ENCODE measurements around the gene ZNF576. TPM values are rescaled to one million over a fixed set of nuclear protein-coding genes. Genes with fewer than 3 reads are reported as not detected.
"Not testable (repeated sequence)": the region's sequence is repeated elsewhere in the genome, so short reads cannot be mapped to it uniquely, and the experiment has no call there.

The ZNF576 gene
- total and polyA plus RNA-seq, 2 donors (not counting 1 experiment from before 2014, with no cell fraction given) = 7.9 to 17.3 TPM

DNA sequence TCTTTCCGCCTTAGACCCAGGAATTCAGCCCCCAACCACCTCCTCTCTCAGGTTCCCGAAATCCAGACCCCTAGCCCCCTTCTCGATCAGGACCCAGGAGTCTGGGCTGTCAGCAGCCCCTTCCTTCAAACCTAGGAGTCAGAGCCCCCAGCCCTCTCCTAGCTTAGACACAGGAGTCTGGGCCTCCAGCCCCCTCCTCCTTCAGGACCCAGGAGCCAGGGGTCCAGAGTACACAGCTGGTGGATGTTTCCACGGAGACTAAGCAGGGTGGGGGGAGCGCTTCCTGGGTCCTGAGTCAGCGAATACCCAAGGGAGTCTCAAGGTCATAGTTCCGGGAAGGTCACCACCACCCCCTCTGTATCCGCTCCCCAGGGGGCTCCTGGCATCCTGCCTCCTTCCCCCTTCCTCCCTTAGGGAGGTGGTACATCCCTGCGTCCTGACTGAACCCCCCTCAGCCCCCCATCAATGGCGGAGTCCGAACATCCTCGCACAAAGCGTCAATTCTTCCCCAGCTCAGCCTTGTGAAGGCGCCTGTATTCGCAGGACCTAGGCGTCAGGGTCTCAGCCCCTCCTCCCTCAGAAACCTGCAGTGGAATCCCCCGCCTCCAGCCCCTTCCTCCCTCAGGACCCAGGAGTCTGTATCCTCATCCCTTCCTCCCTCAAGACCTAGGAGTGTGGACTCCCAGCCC, 38.6 kb downstream of the ZNF576 start:
- Histone ChIP-seq H3K4me3 (ENCODE audit: control extremely low read depth in 1 of 5, extremely low read depth in 1 of 5, insufficient read depth in 1 of 5, low read depth in 2 of 5, low read length in 4 of 5) (no peak overlapping the region), H4K20me1 (ENCODE audit: control insufficient read depth, insufficient read depth, low read length, poor library complexity, severe bottlenecking) (no peaks in the 10 kb centered on the region), H3K27ac (ENCODE audit: low read length in 2 of 2) (no peak overlapping the region), H3K79me2 (ENCODE audit: control insufficient read depth, insufficient read depth, low read length) (no peaks in the 10 kb centered on the region), H2AFZ (ENCODE audit: insufficient read depth, low read depth, low read length, poor library complexity, severe bottlenecking) (no peak overlapping the region), H3K9me3 (ENCODE audit: control extremely low read depth in 1 of 3, control insufficient read depth in 2 of 3, insufficient read depth in 1 of 3, low read length in 2 of 3) (no peaks in the 10 kb centered on the region), H3K4me2 (replicated peaks; ENCODE audit: low read depth, low read length, poor library complexity, severe bottlenecking) (no peak overlapping the region), H3K36me3 (replicated peaks in 1 of 2; ENCODE audit: control extremely low read depth in 1 of 2, control insufficient read depth in 1 of 2, extremely low read depth in 1 of 2, insufficient read depth in 2 of 2, low read length in 1 of 2) (no peaks in the 10 kb centered on the region), H3K4me1 (ENCODE audit: control insufficient read depth in 2 of 2, insufficient read depth in 2 of 2, low read length in 2 of 2) (peaks cover 13 to 21% of the 10 kb centered on the region in 2 donors), H3K27me3 (replicated peaks in 1 of 4; ENCODE audit: control extremely low read depth in 1 of 4, control insufficient read depth in 3 of 4, insufficient read depth in 4 of 4, low read length in 3 of 4) (peaks cover 0 to 45% (median 13%) of the 10 kb centered on the region in 4 experiments), H3K9ac (ENCODE audit: low read length) (no peak overlapping the region)
- no peak for ATAC-seq (ENCODE audit: low read depth)
- Mint-ChIP-seq H3K27ac (no peak overlapping the region), H3K4me1 (peaks cover 17% of the 10 kb centered on the region), H3K27me3 (peaks cover 35% of the 10 kb centered on the region), H3K9me3 (ENCODE audit: insufficient read depth) (no peaks in the 10 kb centered on the region), H3K4me3 (no peak overlapping the region)
- no peak for TF ChIP-seq EZH2 (IDR thresholded peaks at IDR 0.05; ENCODE audit: borderline replicate concordance, insufficient read depth, low read depth, low read length, poor library complexity, severe bottlenecking)
- TF ChIP-seq, protein P1, sequence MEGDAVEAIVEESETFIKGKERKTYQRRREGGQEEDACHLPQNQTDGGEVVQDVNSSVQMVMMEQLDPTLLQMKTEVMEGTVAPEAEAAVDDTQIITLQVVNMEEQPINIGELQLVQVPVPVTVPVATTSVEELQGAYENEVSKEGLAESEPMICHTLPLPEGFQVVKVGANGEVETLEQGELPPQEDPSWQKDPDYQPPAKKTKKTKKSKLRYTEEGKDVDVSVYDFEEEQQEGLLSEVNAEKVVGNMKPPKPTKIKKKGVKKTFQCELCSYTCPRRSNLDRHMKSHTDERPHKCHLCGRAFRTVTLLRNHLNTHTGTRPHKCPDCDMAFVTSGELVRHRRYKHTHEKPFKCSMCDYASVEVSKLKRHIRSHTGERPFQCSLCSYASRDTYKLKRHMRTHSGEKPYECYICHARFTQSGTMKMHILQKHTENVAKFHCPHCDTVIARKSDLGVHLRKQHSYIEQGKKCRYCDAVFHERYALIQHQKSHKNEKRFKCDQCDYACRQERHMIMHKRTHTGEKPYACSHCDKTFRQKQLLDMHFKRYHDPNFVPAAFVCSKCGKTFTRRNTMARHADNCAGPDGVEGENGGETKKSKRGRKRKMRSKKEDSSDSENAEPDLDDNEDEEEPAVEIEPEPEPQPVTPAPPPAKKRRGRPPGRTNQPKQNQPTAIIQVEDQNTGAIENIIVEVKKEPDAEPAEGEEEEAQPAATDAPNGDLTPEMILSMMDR (IDR thresholded peaks at IDR 0.05) = no peak
- POLR2A ChIA-PET = interaction anchor here (0.6 kb wide), 1 partner anchor 99 kb away, joined by 5 read pairs; no protein-coding TSS in a partner anchor
- DNase-seq = no peak
- CTCF ChIA-PET = no interaction called here
- intact Hi-C loops (cut with micrococcal nuclease) = no loop called here
- 30% methylated on average over 15 of the region's 17 CpGs for WGBS (ENCODE audit: insufficient coverage)

DNA sequence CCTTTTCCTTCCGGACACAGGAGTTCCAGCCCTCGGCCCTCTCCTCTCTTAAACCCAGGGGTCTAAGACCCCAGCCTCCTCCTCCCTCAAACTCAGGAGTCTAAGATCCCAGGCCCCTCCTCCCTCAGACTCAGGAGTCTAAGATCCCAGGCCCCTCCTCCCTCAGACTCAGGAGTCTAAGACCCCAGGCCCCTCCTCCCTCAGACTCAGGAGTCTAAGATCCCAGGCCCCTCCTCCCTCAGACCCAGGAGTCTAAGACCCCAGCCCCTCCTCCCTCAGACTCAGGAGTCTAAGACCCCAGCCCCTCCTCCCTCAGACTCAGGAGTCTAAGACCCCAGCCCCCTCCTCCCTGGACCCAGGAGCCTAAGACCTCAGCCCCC, 39.2 kb downstream of the ZNF576 start:
- not testable (repeated sequence) for H3K36me3 ChIP-seq (replicated peaks in 1 of 2; ENCODE audit: control extremely low read depth in 1 of 2, control insufficient read depth in 1 of 2, extremely low read depth in 1 of 2, insufficient read depth in 2 of 2, low read length in 1 of 2)
- WGBS (ENCODE audit: insufficient coverage) = 61% methylated on average over 2 of the region's 2 CpGs

More for the DNA sequence above, 39.2 kb downstream of the ZNF576 start:
- DNase-seq; intact Hi-C loops (cut with micrococcal nuclease); H3K9me3 Mint-ChIP-seq (ENCODE audit: insufficient read depth); H3K27ac ChIP-seq (ENCODE audit: low read length in 2 of 2); H3K79me2 ChIP-seq (ENCODE audit: control insufficient read depth, insufficient read depth, low read length); H3K4me3 Mint-ChIP-seq; H3K4me2 ChIP-seq (replicated peaks; ENCODE audit: low read depth, low read length, poor library complexity, severe bottlenecking); H4K20me1 ChIP-seq (ENCODE audit: control insufficient read depth, insufficient read depth, low read length, poor library complexity, severe bottlenecking); H3K9ac ChIP-seq (ENCODE audit: low read length); CTCF ChIA-PET; H3K9me3 ChIP-seq (ENCODE audit: control extremely low read depth in 1 of 3, control insufficient read depth in 2 of 3, insufficient read depth in 1 of 3, low read length in 2 of 3); POLR2A ChIA-PET; H3K27ac Mint-ChIP-seq; H3K4me3 ChIP-seq (ENCODE audit: control extremely low read depth in 1 of 5, extremely low read depth in 1 of 5, insufficient read depth in 1 of 5, low read depth in 2 of 5, low read length in 4 of 5); ATAC-seq (ENCODE audit: low read depth); H2AFZ ChIP-seq (ENCODE audit: insufficient read depth, low read depth, low read length, poor library complexity, severe bottlenecking): not testable (repeated sequence)
- Histone ChIP-seq H3K27me3 (replicated peaks in 1 of 4; ENCODE audit: control extremely low read depth in 1 of 4, control insufficient read depth in 3 of 4, insufficient read depth in 4 of 4, low read length in 3 of 4) (peaks cover 0 to 50% (median 16%) of the 10 kb centered on the region in 4 experiments), H3K4me1 (ENCODE audit: control insufficient read depth in 2 of 2, insufficient read depth in 2 of 2, low read length in 2 of 2) (peaks cover 18 to 26% of the 10 kb centered on the region in 2 donors)
- H3K4me1 Mint-ChIP-seq = peaks cover 20% of the 10 kb centered on the region
- H3K27me3 Mint-ChIP-seq = peaks cover 37% of the 10 kb centered on the region
